Peyer's patch (tissue), 4 donors: Measurements from ENCODE around the gene USP8. TPM values are rescaled to one million over a fixed set of nuclear protein-coding genes. Genes with fewer than 3 reads are reported as not detected.

ENCODE experiments used
- DNase-seq, 3 donors: peaks; one replicate each; pipeline ENCODE4 v3.0.0-alpha.2; 2017 to 2019
- H3K27ac ChIP-seq, 4 donors: fragments of 200-600 bp; sonication (generic); one replicate each; pipeline ENCODE4 v1.5.1; 2016 to 2019
- H3K27me3 ChIP-seq, 2 donors: fragments of 200-600 bp; sonication (generic); one replicate each; pipeline ENCODE4 v1.5.1; 2019
- H3K36me3 ChIP-seq, 3 donors: fragments of 200-600 bp; sonication (generic); one replicate each; pipeline ENCODE4 v1.5.1; 2016 to 2019
- H3K4me1 ChIP-seq, 4 donors: fragments of 200-600 bp; sonication (generic); one replicate each; pipeline ENCODE4 v1.5.1; 2016 to 2019
- H3K4me3 ChIP-seq, 4 donors: fragments of 200-600 bp; sonication (generic); 1 replicate in 3 of 4; 2 replicates in 1 of 4; pipeline ENCODE4 v1.5.1; 2016 to 2019; ENCODE audit warnings: mild to moderate bottlenecking in 1 of 4
- H3K9me3 ChIP-seq, 4 donors: fragments of 200-600 bp; sonication (generic); one replicate each; pipeline ENCODE4 v1.5.1; 2016 to 2019; ENCODE audit warnings: mild to moderate bottlenecking in 1 of 4
- CTCF ChIP-seq, 6 experiments: fragments of 450-650 bp in 4 of 6; fragments of 200-600 bp in 2 of 6; sonication (generic) in 1 of 6; IDR thresholded peaks; one replicate each; pipeline ENCODE4 v1.5.1; 2017 to 2019; ENCODE audit warnings: antibody characterized with exemption in 6 of 6, mild to moderate bottlenecking in 3 of 6, moderate library complexity in 1 of 6
- POLR2A ChIP-seq, 2 donors: fragments of 450-650 bp; IDR thresholded peaks; one replicate each; pipeline ENCODE4 v1.5.1; 2017; ENCODE audit warnings: antibody characterized with exemption in 2 of 2, mild to moderate bottlenecking in 2 of 2, moderate library complexity in 2 of 2
- total RNA-seq, 4 donors: library from RNA; depleted of rRNA; stranded (reverse); fragments of >200 nt; gene quantifications; one replicate each; pipeline ENCODE4 v1.1.0, GENCODE V29; 2016

USP8 gene
- total RNA-seq, 4 donors from 2014 or later: 49.9 to 130 (median 57.1) TPM

DNA sequence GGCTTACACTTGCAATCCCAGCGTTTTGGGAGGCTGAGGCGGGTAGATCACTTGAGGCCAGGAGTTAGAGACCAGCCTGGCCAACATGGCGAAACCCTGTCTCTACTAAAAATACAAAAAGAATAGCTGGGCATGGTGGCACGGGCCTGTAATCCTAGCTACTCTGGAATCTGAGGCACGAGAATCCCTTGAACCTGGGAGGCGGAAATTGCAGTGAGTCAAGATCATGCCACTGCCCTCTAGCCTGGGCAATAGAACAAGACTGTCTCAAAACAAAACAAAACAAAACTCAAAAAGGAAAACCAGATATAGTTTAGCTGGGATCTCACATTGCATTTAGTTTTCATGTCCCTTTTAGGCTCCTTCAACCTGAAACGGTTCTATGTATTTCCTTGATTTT, 125.1 kb downstream of the USP8 start:
- no peak overlapping the region for H3K27ac ChIP-seq
- DNase-seq: no peak
- no peaks in the 10 kb centered on the region for H3K9me3 ChIP-seq
- H3K36me3 ChIP-seq: no peaks in the 10 kb centered on the region
- H3K27me3 ChIP-seq: no peaks in the 10 kb centered on the region
- no peaks in the 10 kb centered on the region for H3K4me1 ChIP-seq
- TF ChIP-seq CTCF (IDR thresholded peaks at IDR 0.05) (no peak), POLR2A (IDR thresholded peaks at IDR 0.05) (no peak)
- H3K4me3 ChIP-seq: no peak overlapping the region

DNA sequence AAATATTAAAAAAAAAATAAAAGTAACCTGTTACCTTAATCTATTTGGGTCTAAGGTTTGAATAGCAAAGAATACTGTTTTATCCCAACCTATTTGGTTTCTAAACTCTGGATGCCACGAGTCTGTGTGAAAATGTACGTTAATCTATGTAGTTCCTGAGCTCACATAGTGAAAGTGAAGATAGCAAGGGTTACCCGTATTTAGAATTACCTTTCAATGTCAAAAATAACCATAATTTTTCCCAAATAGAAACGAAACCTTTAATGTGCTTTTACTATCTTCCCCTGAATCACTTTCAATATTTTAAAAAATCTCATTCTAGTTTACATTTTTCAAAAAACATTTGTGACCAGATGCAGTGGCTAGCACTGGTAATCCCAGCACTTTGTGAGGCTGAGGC, 128.0 kb downstream of the USP8 start:
- DNase-seq: no peak
- Histone ChIP-seq H3K9me3 (no peaks in the 10 kb centered on the region), H3K27ac (no peak overlapping the region), H3K36me3 (no peaks in the 10 kb centered on the region), H3K4me1 (no peaks in the 10 kb centered on the region), H3K27me3 (no peaks in the 10 kb centered on the region), H3K4me3 (no peak overlapping the region)
- TF ChIP-seq CTCF (IDR thresholded peaks at IDR 0.05): no peak
- no peak for TF ChIP-seq POLR2A (IDR thresholded peaks at IDR 0.05)

- Histone ChIP-seq H3K9me3 (no peaks in the 10 kb centered on the region), H3K27ac (no peak overlapping the region), H3K36me3 (peaks cover 0 to 16% (median 0%) of the 10 kb centered on the region in 3 donors), H3K4me1 (no peaks in the 10 kb centered on the region), H3K27me3 (no peaks in the 10 kb centered on the region), H3K4me3 (no peak overlapping the region)
- no peak for DNase-seq
- no peak for TF ChIP-seq POLR2A (IDR thresholded peaks at IDR 0.05)
- no peak for TF ChIP-seq CTCF (IDR thresholded peaks at IDR 0.05)
Measured at GRCh38 chr15:50556642-50557371, 132.6 kb downstream of the USP8 start.

DNA sequence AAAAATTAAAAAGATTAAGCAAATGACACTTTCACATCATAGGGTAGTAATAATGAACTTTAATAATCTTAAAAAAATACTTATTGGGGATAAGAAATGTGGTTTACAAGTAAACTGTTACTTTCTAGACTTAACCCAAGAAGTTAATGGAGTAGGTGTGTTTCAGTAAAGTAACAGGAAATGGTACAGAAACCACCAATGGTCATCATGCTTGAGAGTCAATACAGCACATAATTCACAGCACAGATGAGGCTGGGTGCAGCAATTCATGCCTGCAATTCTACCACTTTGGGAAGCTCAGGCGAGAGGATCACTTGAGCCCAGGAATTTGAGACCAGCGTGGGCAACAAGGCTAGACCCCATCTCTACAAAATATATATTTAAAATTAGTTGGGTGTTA, 133.8 kb downstream of the USP8 start:
- Histone ChIP-seq H3K4me1 (no peaks in the 10 kb centered on the region), H3K27ac (no peak overlapping the region), H3K4me3 (no peak overlapping the region), H3K27me3 (no peaks in the 10 kb centered on the region), H3K9me3 (no peaks in the 10 kb centered on the region), H3K36me3 (peaks cover 0 to 25% (median 0%) of the 10 kb centered on the region in 3 donors)
- DNase-seq: no peak
- TF ChIP-seq POLR2A (IDR thresholded peaks at IDR 0.05) (no peak), CTCF (IDR thresholded peaks at IDR 0.05) (no peak)

- Histone ChIP-seq H3K36me3 (peaks cover 0 to 50% (median 0%) of the 10 kb centered on the region in 3 donors), H3K27ac (no peak overlapping the region), H3K4me3 (no peak overlapping the region), H3K4me1 (no peaks in the 10 kb centered on the region), H3K27me3 (no peaks in the 10 kb centered on the region), H3K9me3 (no peaks in the 10 kb centered on the region)
- TF ChIP-seq CTCF (IDR thresholded peaks at IDR 0.05): no peak
- no peak for TF ChIP-seq POLR2A (IDR thresholded peaks at IDR 0.05)
- DNase-seq: no peak
Measured at GRCh38 chr15:50562735-50563640, 138.8 kb downstream of the USP8 start.
